ENCODE measurements around the gene BIRC3. TPM values are rescaled to one million over a fixed set of nuclear protein-coding genes. Genes with fewer than 3 reads are reported as not detected.

Gene BIRC3
- total RNA-seq, 4 donors from 2014 or later, result 10.0 to 13.7 (median 11.0) TPM

DNA sequence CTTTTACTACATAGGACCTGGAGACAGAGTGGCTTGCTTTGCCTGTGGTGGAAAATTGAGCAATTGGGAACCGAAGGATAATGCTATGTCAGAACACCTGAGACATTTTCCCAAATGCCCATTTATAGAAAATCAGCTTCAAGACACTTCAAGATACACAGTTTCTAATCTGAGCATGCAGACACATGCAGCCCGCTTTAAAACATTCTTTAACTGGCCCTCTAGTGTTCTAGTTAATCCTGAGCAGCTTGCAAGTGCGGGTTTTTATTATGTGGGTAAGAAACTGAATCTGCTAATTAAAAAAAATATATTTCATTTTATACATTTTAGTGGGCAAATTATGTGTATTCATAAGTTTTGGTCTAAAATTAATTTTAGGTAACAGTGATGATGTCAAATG, 7.8 kb downstream of the BIRC3 start:
- no peaks in the 10 kb centered on the region for H3K9me3 ChIP-seq
- H3K27ac ChIP-seq (replicated peaks in 1 of 4), result no peak overlapping the region
- DNase-seq (ENCODE audit: extremely low spot score), result no peak
- H3K27me3 ChIP-seq, result no peaks in the 10 kb centered on the region
- no peak for TF ChIP-seq CTCF (IDR thresholded peaks at IDR 0.05)
- no peak for TF ChIP-seq POLR2A (IDR thresholded peaks at IDR 0.05; ENCODE audit: low read depth)
- no peak for TF ChIP-seq POLR2AphosphoS5 (IDR thresholded peaks at IDR 0.05)
- TF ChIP-seq EP300 (IDR thresholded peaks at IDR 0.05), result no peak
- H3K36me3 ChIP-seq, result peaks cover 5 to 36% (median 11%) of the 10 kb centered on the region in 4 donors
- WGBS, result 92% methylated on average over 3 of the region's 3 CpGs
- intact Hi-C loops (cut with DNase I), result no loop called here
- peaks cover 0 to 28% (median 25%) of the 10 kb centered on the region in 4 donors for H3K4me1 ChIP-seq
- no peak overlapping the region for H3K4me3 ChIP-seq

- H3K4me1 ChIP-seq, result peaks cover 0 to 3% (median 1%) of the 10 kb centered on the region in 4 donors
- H3K9me3 ChIP-seq, result no peaks in the 10 kb centered on the region
- DNase-seq (ENCODE audit: extremely low spot score), result no peak
- intact Hi-C loops (cut with DNase I), result no loop called here
- peaks cover 17 to 72% (median 37%) of the 10 kb centered on the region in 4 donors for H3K36me3 ChIP-seq
- H3K27me3 ChIP-seq, result no peaks in the 10 kb centered on the region
- no peak overlapping the region for H3K27ac ChIP-seq (replicated peaks in 1 of 4)
- no peak overlapping the region for H3K4me3 ChIP-seq
- 100% methylated on average over 1 of the region's 1 CpG for WGBS
- TF ChIP-seq EP300 (IDR thresholded peaks at IDR 0.05) (no peak), POLR2A (IDR thresholded peaks at IDR 0.05; ENCODE audit: low read depth) (no peak)
Measured at GRCh38 chr11:102328748-102329147, 11.5 kb downstream of the BIRC3 start.

DNA sequence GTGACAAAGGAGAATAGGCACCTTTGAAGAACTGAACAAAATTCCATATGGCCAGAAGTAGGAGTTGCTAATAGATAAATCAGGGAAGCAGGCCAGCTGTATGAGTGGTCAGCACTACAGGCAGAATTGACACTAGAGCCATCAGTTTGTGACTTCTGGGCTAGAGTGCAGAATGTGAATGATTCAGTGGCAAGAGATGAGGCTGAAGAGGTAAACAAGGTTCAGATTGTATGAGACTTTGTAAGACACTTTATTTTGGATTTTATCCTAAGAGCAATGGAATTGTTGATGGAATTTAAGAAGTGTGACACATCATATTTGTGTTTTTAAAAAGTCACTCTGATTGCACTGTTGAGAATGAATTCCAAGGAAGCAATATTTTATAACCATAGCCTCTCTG, 12.9 kb downstream of the BIRC3 start:
- Histone ChIP-seq H3K27ac (replicated peaks in 1 of 4) (no peak overlapping the region), H3K9me3 (no peaks in the 10 kb centered on the region), H3K27me3 (no peaks in the 10 kb centered on the region), H3K4me1 (no peaks in the 10 kb centered on the region), H3K4me3 (no peak overlapping the region), H3K36me3 (peaks cover 17 to 77% (median 37%) of the 10 kb centered on the region in 4 donors)
- no peak for DNase-seq (ENCODE audit: extremely low spot score)
- intact Hi-C loops (cut with DNase I), result no loop called here
- TF ChIP-seq POLR2A (IDR thresholded peaks at IDR 0.05; ENCODE audit: low read depth) (no peak), CTCF (IDR thresholded peaks at IDR 0.05) (no peak), POLR2AphosphoS5 (IDR thresholded peaks at IDR 0.05) (no peak), EP300 (IDR thresholded peaks at IDR 0.05) (no peak)

DNA sequence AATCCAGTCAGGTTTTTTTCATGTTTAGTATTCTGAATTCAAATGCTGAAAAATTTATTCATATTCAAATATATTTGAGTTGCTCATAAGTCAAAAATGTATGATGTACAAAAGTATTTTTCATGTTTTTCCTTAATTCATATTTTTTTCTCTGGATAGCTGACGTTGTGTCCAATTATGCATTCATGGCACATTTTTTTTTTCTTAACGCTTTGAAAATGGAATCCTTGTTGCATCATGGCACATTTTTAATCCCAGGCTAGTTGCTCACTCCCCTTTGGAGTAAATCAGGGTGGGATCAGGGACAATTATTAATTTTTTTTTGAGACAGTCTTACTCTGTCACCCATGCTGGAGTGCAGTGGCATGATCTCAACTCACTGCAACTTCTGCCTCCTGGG, 14.1 kb downstream of the BIRC3 start:
- Histone ChIP-seq H3K9me3 (no peaks in the 10 kb centered on the region), H3K27me3 (no peaks in the 10 kb centered on the region), H3K36me3 (peaks cover 22 to 84% (median 39%) of the 10 kb centered on the region in 4 donors), H3K4me1 (no peaks in the 10 kb centered on the region), H3K4me3 (no peak overlapping the region), H3K27ac (replicated peaks in 1 of 4) (no peak overlapping the region)
- WGBS, result 91% methylated on average over 2 of the region's 2 CpGs
- DNase-seq (ENCODE audit: extremely low spot score), result no peak
- no peak for TF ChIP-seq POLR2AphosphoS5 (IDR thresholded peaks at IDR 0.05)
- TF ChIP-seq POLR2A (IDR thresholded peaks at IDR 0.05; ENCODE audit: low read depth), result no peak
- no peak for TF ChIP-seq CTCF (IDR thresholded peaks at IDR 0.05)
- intact Hi-C loops (cut with DNase I), result no loop called here

GRCh38 chr11:102332611-102332994, 15.3 kb downstream of the BIRC3 start:
- no peaks in the 10 kb centered on the region for H3K4me1 ChIP-seq
- WGBS, result 79% methylated on average over 1 of the region's 1 CpG
- no peak overlapping the region for H3K4me3 ChIP-seq
- intact Hi-C loops (cut with DNase I), result no loop called here
- peaks cover 34 to 85% (median 41%) of the 10 kb centered on the region in 4 donors for H3K36me3 ChIP-seq
- H3K9me3 ChIP-seq, result no peaks in the 10 kb centered on the region
- no peak for DNase-seq (ENCODE audit: extremely low spot score)
- no peak overlapping the region for H3K27ac ChIP-seq (replicated peaks in 1 of 4)
- no peaks in the 10 kb centered on the region for H3K27me3 ChIP-seq
- no peak for TF ChIP-seq POLR2A (IDR thresholded peaks at IDR 0.05; ENCODE audit: low read depth)
- no peak for TF ChIP-seq CTCF (IDR thresholded peaks at IDR 0.05)
- no peak for TF ChIP-seq EP300 (IDR thresholded peaks at IDR 0.05)
- TF ChIP-seq POLR2AphosphoS5 (IDR thresholded peaks at IDR 0.05), result no peak
